HFF-Myc (cell line): ENCODE results near the gene PPM1G.

Experiments used
- DNase-seq: peaks from one replicate; pipeline ENCODE4 v3.0.0-alpha.2; 2011; ENCODE audit warnings: low read depth; ENCODE audit errors: extremely low read depth
- H3K4me3 ChIP-seq: replicated peaks from 2 replicates; pipeline ENCODE4 v1.5.1; 2011; ENCODE audit warnings: low read depth, mild to moderate bottlenecking, control low read depth, low read length
- TF ChIP-seq, protein P1 (sequence below): IDR thresholded peaks from 2 replicates; pipeline ENCODE4 v1.5.1; 2012; ENCODE audit warnings: mild to moderate bottlenecking, low read depth, low read length, control low read depth; ENCODE audit errors: missing control alignments

PPM1G gene

DNA sequence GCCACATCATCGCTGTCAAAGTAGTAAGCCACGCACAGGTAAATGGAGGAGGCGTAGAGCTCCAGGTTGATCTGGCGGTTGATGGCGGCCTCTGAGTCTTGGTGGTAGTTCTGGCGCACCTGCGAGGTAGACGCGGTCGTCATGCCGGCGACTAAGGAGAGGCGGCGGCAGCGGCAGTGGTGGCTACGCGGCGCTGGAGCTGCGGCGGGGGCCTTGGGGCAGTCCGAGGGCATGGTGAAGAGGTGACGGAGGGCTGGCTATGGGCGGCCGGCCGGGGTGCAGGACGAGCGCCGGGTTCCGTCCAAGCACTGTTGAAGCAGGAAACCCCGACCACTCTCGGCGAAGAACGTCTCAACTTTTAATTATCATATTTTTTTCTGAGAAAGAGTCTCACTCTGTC, 16.2 kb downstream of the PPM1G start:
- H3K4me3 ChIP-seq: no peak overlapping the region
- DNase-seq: no peak
- TF ChIP-seq, protein P1, sequence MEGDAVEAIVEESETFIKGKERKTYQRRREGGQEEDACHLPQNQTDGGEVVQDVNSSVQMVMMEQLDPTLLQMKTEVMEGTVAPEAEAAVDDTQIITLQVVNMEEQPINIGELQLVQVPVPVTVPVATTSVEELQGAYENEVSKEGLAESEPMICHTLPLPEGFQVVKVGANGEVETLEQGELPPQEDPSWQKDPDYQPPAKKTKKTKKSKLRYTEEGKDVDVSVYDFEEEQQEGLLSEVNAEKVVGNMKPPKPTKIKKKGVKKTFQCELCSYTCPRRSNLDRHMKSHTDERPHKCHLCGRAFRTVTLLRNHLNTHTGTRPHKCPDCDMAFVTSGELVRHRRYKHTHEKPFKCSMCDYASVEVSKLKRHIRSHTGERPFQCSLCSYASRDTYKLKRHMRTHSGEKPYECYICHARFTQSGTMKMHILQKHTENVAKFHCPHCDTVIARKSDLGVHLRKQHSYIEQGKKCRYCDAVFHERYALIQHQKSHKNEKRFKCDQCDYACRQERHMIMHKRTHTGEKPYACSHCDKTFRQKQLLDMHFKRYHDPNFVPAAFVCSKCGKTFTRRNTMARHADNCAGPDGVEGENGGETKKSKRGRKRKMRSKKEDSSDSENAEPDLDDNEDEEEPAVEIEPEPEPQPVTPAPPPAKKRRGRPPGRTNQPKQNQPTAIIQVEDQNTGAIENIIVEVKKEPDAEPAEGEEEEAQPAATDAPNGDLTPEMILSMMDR: no peak

DNA sequence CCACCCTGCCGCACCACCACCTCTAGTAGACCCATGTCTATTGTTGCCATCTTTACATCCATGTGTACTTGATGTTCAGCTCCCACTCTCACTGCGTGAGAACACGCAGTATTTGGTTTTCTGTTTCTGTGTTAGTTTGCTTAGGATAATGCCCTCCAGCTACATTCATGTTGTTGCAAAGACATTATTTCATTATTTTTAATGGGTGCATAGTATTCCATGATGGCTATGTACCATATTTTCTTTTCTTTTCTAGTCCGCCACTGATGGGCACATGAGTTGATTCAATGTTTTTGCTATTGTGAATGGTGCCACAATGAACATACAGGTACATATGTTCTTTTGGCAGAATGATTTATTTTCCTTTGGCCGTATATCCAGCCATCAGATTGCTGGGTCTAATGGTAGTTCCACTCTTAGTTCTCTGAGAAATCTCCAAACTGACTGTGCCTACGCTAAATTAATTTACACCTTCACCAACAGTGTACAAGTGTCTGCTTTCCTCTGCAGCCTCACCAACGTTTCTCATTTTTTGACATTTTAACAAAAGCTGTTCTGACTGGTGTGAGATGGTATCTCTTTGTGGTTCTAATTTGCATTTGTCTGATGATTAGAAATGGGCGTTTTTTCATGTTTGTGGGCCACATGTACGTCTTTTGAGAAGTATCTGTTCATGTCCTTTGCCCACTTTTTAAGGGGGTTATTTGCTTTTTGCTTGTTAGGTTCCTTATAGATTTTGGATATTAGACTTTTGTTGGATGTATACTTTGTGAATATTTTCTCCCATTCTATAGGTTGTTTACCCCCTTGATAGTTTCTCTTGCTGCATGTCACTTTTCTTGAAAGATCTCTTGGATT, 18.3 kb downstream of the PPM1G start:
- DNase-seq: no peak
- TF ChIP-seq, protein P1: no peak
- no peak overlapping the region for H3K4me3 ChIP-seq

DNA sequence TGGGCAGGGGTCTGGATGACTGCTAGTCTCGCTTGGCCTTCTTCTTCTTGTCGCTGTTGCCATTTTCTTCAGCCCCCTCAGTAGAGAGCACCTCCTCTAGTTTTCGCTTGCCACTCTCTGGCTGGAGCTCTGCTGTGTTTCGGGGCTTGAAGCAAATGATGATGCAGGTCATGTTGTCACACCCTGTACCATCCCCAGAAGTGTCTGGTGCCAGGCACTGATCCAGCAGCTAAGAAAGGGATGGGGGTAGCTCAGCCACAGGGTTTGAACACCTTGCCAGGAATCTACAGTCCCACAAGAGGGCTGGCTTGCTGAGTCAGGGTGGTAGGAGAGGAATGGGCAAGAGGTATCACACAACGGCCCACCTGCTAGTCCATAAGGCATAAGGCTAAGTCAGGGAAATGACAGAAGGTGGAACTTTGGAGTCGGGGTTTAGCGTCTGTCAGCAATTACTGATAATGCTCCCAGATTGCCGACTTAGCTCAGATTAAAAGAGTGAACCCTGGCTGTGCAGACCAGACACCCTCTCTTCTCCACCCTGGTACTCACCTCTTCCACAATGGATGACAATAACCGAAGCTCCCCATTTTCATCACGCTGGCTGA, 27.7 kb downstream of the PPM1G start:
- no peak for DNase-seq
- TF ChIP-seq, protein P1: no peak
- no peak overlapping the region for H3K4me3 ChIP-seq

DNA sequence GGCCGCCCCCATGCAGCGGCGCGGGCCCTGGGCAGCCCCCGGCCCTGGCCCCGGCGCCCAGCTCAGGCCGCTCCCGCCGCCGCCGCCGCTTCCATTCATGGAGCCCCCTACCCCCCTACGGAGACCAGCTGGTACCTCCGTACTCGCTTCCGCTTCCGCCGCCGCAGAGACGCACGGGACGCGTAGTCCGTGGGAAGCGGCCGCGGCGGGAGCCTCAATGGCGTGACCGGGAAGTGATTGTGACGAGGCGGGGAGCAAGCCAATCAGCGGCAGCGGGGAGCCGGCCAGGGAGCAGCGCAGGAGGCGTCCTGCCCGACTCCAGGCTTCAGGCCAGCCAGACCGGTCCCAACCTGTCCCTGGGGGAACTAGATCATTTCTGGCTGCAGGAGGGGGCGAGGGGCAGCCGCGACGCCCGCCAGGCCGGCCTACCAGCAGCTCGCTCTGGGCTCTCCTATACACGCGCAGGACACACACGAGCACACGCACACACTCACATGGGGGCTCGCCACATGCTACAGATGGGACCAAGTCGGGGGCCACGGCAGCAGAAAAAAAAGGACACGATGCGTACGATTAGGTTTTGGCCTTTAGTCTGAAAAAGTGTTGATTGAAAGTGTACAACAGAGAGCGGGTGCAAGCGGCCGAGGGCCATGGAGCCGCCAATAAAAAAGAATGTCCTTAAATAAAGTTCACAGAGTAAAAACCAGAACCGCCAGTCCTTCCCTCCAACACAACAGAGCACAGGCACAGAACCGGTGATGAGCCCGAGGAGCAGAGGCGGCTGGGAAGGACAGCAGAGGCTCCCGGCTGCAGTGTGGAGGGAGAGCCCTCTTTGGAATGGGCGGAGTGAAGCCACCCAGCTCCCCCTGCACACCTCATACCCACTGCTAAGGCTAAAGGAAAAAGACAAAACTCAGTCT, 28.5 kb downstream of the PPM1G start, which contains the start of gene ZNF513:
Gene ZNF513 (minus strand): TSS at position 109 of the 920 bp plus-strand sequence. CDS start 208 bp downstream, outside the sequence.
- peak within 1 kb of the TSS; percentile 57 for H3K4me3 ChIP-seq
- DNase-seq: peak; percentile 81
- TF ChIP-seq, protein P1: no peak

DNA sequence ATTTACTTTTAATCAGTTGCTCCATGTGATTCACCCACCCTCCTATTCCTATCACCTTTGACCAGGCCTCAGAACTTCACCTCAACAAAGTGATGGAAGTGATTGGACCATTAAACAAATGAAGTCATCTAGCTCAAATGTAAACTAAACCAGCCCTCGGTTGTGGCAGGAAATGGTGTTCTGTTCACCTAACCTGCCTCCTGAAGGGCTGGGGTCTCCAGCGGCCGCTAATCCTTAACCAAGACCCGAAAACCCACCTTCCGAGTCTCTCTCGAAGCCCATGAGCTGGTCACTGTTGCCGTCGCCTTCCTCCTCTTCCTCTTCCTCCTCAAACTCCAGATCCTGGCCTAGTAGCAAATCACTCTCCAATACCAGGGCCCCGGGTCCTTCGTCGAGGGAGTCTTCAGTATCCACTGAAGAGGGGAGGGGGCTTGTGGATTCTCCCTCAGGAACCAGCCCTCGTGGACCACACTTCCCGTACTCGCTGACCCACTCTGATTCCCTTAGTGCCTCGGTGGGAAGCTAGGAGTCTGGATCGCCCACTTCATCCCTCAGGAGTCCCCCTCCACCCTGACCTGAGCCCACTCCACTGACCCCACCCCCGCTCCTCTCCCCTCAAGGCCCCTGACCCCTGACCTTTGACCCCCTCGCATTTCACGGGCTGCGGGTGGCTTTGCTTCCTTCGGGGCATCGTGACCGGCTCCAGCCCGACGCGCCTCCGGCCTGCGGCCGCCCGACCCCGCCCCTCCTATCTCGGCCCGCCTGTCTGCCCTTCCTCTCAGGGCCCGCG, 29.4 kb downstream of the PPM1G start:
- TF ChIP-seq, protein P1: no peak
- no peak for DNase-seq

DNA sequence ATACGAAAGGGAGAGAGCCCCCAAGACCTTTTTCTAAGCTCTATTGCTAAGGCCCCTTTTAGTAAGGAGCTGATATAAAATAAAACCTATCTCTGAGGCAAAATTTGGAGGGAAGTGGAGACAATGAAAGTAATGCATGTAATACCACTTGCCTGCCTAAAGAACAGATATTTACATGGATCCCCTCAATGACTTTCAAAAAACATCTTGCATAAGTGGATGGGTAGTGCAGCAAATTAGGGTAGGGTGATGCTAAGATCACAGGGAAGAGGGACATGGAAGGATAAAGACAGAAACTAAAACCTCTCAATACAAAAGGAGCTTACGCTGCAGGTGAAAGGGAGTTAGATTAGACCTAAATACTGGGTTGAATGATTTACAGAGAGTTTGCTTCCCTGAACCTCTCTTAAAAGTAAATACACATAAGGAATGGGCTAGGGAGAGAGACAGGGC, 30.0 kb downstream of the PPM1G start:
- DNase-seq: no peak
- TF ChIP-seq, protein P1: no peak

More for the DNA sequence above, 29.4 kb downstream of the PPM1G start:
- H3K4me3 ChIP-seq: peak overlapping the region; percentile 57

More for the DNA sequence above, 30.0 kb downstream of the PPM1G start:
- H3K4me3 ChIP-seq: peak overlapping the region; percentile 57
